K562 (cell line): ENCODE data around the gene BMP2K. TPM values are rescaled to one million over a fixed set of nuclear protein-coding genes. Genes with fewer than 3 reads are reported as not detected.

ENCODE experiments used
- CBX5 ChIP-seq: IDR thresholded peaks from 2 replicates; pipeline ENCODE4 v1.6.1; 2014; ENCODE audit warnings: low read depth, borderline replicate concordance
- ETV5 ChIP-seq: sonication (generic); formaldehyde crosslinking; IDR thresholded peaks from 2 replicates; pipeline ENCODE4 v1.4.0; 2020; ENCODE audit warnings: low read depth, mild to moderate bottlenecking, missing genetic modification reagents
- EZH2 ChIP-seq: IDR thresholded peaks from 2 replicates; pipeline ENCODE4 v1.6.1; 2012; ENCODE audit warnings: low read depth, mild to moderate bottlenecking, inconsistent platforms, low read length, borderline replicate concordance
- ZNF589 ChIP-seq: fragments of 200-800 bp; sonication (Bioruptor generic); IDR thresholded peaks from 2 replicates; pipeline ENCODE4 v1.6.1; 2016; ENCODE audit warnings: low read depth, missing genetic modification characterization, missing compliant biosample characterization
- polyA plus RNA-seq, 8 experiments: library from polyadenylated mRNA; depleted of rRNA in 4 of 8; stranded (reverse) in 5 of 8; unstranded in 3 of 8; fragments of >200 nt; fragmentation: Nextera tagmentation in 2 of 8; fragmentation: Illumina TruSeq in 1 of 8; extraction: Ambion mirVana in 2 of 8; extraction: Trizol in 1 of 8; gene quantifications; 2 replicates each; pipeline versions ENCODE4 v1.2.1 to v1.2.3, GENCODE V29; 2011 to 2014; ENCODE audit warnings: inconsistent platforms in 1 of 8, missing spikeins in 1 of 8
- total RNA-seq, 7 experiments: library from RNA; depleted of rRNA in 6 of 7; stranded (reverse); fragments of >200 nt in 6 of 7; fragmentation: Illumina TruSeq in 2 of 7; extraction: Trizol in 2 of 7; gene quantifications; 2 replicates each; pipeline versions ENCODE4 v1.2.1 to v1.2.3, GENCODE V29; 2011 to 2021; ENCODE audit warnings: low replicate concordance in 1 of 7
- TF ChIP-seq, protein P1 (sequence below), 2 experiments: fragments of 450-650 bp; formaldehyde crosslinking in 1 of 2; IDR thresholded peaks; 2 replicates each; pipeline versions ENCODE4 v1.4.0 to v1.6.1; 2014 to 2020; ENCODE audit warnings: mild to moderate bottlenecking in 2 of 2, borderline replicate concordance in 1 of 2, low read depth in 1 of 2
- TF ChIP-seq, protein P2 (sequence below): sonication (generic); formaldehyde crosslinking; IDR thresholded peaks from 2 replicates; pipeline ENCODE4 v1.8.0; 2022; ENCODE audit warnings: mild to moderate bottlenecking, low read depth, missing genetic modification reagents
- TF ChIP-seq, protein P3 (sequence below): fragments of 450-650 bp; IDR thresholded peaks from 2 replicates; pipeline ENCODE4 v1.6.1; 2017; ENCODE audit warnings: antibody characterized with exemption, mild to moderate bottlenecking

The BMP2K gene
- total and polyA plus RNA-seq, 9 of the 15 experiments (the other 6 are each of a cell fraction or from before 2014, with no cell fraction given) = 17.0 to 217 (median 104) TPM

DNA sequence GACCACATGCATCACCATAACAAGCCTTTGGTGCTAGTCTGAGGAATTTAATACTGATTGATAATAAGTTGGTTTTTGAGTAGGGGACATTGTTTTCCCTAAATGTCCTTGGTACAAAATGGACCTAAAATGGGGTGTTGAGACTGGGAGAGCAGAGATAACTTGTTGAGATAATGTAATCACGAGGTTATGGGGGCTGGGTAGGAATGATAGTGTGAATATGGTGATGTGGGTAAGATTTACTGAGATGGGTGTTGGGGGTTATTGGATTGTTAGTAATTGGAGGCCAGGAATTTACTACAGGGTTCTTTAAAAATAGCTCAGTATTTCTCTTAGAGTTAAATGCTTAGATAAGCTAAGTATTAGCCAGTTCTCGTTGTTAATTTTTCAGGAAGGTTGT, 3.9 kb downstream of the BMP2K start (continued):
- TF ChIP-seq, protein P1, sequence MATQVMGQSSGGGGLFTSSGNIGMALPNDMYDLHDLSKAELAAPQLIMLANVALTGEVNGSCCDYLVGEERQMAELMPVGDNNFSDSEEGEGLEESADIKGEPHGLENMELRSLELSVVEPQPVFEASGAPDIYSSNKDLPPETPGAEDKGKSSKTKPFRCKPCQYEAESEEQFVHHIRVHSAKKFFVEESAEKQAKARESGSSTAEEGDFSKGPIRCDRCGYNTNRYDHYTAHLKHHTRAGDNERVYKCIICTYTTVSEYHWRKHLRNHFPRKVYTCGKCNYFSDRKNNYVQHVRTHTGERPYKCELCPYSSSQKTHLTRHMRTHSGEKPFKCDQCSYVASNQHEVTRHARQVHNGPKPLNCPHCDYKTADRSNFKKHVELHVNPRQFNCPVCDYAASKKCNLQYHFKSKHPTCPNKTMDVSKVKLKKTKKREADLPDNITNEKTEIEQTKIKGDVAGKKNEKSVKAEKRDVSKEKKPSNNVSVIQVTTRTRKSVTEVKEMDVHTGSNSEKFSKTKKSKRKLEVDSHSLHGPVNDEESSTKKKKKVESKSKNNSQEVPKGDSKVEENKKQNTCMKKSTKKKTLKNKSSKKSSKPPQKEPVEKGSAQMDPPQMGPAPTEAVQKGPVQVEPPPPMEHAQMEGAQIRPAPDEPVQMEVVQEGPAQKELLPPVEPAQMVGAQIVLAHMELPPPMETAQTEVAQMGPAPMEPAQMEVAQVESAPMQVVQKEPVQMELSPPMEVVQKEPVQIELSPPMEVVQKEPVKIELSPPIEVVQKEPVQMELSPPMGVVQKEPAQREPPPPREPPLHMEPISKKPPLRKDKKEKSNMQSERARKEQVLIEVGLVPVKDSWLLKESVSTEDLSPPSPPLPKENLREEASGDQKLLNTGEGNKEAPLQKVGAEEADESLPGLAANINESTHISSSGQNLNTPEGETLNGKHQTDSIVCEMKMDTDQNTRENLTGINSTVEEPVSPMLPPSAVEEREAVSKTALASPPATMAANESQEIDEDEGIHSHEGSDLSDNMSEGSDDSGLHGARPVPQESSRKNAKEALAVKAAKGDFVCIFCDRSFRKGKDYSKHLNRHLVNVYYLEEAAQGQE (IDR thresholded peaks at IDR 0.05; ENCODE audit: borderline replicate concordance) = no peak
- TF ChIP-seq, protein P1 (CRISPR knock-in tag; IDR thresholded peaks at IDR 0.05; ENCODE audit: low read depth) = no peak
- TF ChIP-seq CBX5 (no peak), ETV5 (no peak), EZH2 (no peak), ZNF589 (peak; percentile 66; the same call in 1 of the 2 replicates)
- TF ChIP-seq, protein P2, sequence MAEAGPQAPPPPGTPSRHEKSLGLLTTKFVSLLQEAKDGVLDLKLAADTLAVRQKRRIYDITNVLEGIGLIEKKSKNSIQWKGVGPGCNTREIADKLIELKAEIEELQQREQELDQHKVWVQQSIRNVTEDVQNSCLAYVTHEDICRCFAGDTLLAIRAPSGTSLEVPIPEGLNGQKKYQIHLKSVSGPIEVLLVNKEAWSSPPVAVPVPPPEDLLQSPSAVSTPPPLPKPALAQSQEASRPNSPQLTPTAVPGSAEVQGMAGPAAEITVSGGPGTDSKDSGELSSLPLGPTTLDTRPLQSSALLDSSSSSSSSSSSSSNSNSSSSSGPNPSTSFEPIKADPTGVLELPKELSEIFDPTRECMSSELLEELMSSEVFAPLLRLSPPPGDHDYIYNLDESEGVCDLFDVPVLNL = no peak
- TF ChIP-seq, protein P3, sequence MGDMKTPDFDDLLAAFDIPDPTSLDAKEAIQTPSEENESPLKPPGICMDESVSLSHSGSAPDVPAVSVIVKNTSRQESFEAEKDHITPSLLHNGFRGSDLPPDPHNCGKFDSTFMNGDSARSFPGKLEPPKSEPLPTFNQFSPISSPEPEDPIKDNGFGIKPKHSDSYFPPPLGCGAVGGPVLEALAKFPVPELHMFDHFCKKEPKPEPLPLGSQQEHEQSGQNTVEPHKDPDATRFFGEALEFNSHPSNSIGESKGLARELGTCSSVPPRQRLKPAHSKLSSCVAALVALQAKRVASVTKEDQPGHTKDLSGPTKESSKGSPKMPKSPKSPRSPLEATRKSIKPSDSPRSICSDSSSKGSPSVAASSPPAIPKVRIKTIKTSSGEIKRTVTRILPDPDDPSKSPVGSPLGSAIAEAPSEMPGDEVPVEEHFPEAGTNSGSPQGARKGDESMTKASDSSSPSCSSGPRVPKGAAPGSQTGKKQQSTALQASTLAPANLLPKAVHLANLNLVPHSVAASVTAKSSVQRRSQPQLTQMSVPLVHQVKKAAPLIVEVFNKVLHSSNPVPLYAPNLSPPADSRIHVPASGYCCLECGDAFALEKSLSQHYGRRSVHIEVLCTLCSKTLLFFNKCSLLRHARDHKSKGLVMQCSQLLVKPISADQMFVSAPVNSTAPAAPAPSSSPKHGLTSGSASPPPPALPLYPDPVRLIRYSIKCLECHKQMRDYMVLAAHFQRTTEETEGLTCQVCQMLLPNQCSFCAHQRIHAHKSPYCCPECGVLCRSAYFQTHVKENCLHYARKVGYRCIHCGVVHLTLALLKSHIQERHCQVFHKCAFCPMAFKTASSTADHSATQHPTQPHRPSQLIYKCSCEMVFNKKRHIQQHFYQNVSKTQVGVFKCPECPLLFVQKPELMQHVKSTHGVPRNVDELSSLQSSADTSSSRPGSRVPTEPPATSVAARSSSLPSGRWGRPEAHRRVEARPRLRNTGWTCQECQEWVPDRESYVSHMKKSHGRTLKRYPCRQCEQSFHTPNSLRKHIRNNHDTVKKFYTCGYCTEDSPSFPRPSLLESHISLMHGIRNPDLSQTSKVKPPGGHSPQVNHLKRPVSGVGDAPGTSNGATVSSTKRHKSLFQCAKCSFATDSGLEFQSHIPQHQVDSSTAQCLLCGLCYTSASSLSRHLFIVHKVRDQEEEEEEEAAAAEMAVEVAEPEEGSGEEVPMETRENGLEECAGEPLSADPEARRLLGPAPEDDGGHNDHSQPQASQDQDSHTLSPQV = 0 out of 2 replicates have a peak, but pooled peaks have one; percentile 34
- TF ChIP-seq, all 486 proteins: peak for 52
